Loucy (cell line): ENCODE results near the gene CABP7.

Source experiments
- H2AFZ ChIP-seq: fragments of 200-600 bp; sonication (generic); 2 replicates; pipeline ENCODE4 v1.6.0; 2016; ENCODE audit warnings: antibody characterized with exemption, mild to moderate bottlenecking, low read length, moderate library complexity
- H3F3A ChIP-seq: fragments of 200-600 bp; 2 replicates; pipeline ENCODE4 v1.6.0; 2016; ENCODE audit warnings: antibody characterized with exemption, low read depth, mild to moderate bottlenecking
- H3K27me3 ChIP-seq: fragments of 200-600 bp; sonication (generic); 2 replicates; pipeline ENCODE4 v1.6.1; 2014; ENCODE audit warnings: low read length, mild to moderate bottlenecking; ENCODE audit not compliant: insufficient read depth, poor library complexity, severe bottlenecking
- H3K36me3 ChIP-seq: fragments of 200-600 bp; sonication (generic); 2 replicates; pipeline ENCODE4 v1.6.1; 2016; ENCODE audit warnings: low read length; ENCODE audit not compliant: insufficient read depth
- H3K4me1 ChIP-seq: fragments of 200-600 bp; sonication (generic); 2 replicates; pipeline ENCODE4 v1.5.1; 2014; ENCODE audit warnings: low read length, mild to moderate bottlenecking; ENCODE audit not compliant: insufficient read depth, poor library complexity, severe bottlenecking
- H3K4me2 ChIP-seq: fragments of 200-600 bp; sonication (generic); 2 replicates; pipeline ENCODE4 v1.6.0; 2014; ENCODE audit warnings: antibody characterized with exemption, low read length, low read depth, mild to moderate bottlenecking; ENCODE audit not compliant: poor library complexity, severe bottlenecking
- H3K4me3 ChIP-seq: fragments of 200-600 bp; sonication (generic); 2 replicates; pipeline ENCODE4 v1.5.1; 2014; ENCODE audit warnings: low read length, mild to moderate bottlenecking, mixed read lengths; ENCODE audit not compliant: poor library complexity, severe bottlenecking
- H3K79me2 ChIP-seq: fragments of 200-600 bp; sonication (generic); 2 replicates; pipeline ENCODE4 v1.6.1; 2014; ENCODE audit warnings: low read length; ENCODE audit not compliant: insufficient read depth
- H3K9ac ChIP-seq: fragments of 200-600 bp; sonication (generic); 2 replicates; pipeline ENCODE4 v1.6.0; 2014; ENCODE audit warnings: mild to moderate bottlenecking, low read depth, low read length, moderate library complexity; ENCODE audit not compliant: poor library complexity, severe bottlenecking
- H3K9me2 ChIP-seq: fragments of 200-600 bp; sonication (generic); replicated peaks from 2 replicates; pipeline ENCODE4 v1.6.1; 2016; ENCODE audit warnings: low read depth, low read length, mixed read lengths
- H3K9me3 ChIP-seq: fragments of 200-600 bp; sonication (generic); 2 replicates; pipeline ENCODE4 v1.6.1; 2014; ENCODE audit warnings: mild to moderate bottlenecking, antibody characterized with exemption, low read length, low read depth; ENCODE audit not compliant: insufficient read depth
- H4K20me1 ChIP-seq: fragments of 200-600 bp; sonication (generic); 2 replicates; pipeline ENCODE4 v1.6.0; 2014; ENCODE audit warnings: antibody characterized with exemption, low read length, mild to moderate bottlenecking; ENCODE audit not compliant: insufficient read depth, poor library complexity, severe bottlenecking
- EZH2phosphoT487 ChIP-seq: fragments of 200-600 bp; IDR thresholded peaks from 2 replicates; pipeline ENCODE4 v1.6.1; 2018; ENCODE audit warnings: antibody characterized with exemption, mild to moderate bottlenecking, moderate library complexity, borderline replicate concordance
- TF ChIP-seq, protein P1 (sequence below): fragments of 200-600 bp; sonication (generic); conservative IDR thresholded peaks from 2 replicates; pipeline ENCODE4 v1.5.1; 2014; ENCODE audit warnings: mild to moderate bottlenecking, antibody characterized with exemption, low read length

Gene CABP7

GRCh38 chr22:29740216-29740615 is 20.4 kb downstream of the CABP7 start:
- H3K4me2 ChIP-seq: no peak overlapping the region
- no peaks in the 10 kb centered on the region for H3K36me3 ChIP-seq
- no peak overlapping the region for H2AFZ ChIP-seq
- H3K9me3 ChIP-seq: no peaks in the 10 kb centered on the region
- H4K20me1 ChIP-seq: no peaks in the 10 kb centered on the region
- H3K27me3 ChIP-seq: no peaks in the 10 kb centered on the region
- no peaks in the 10 kb centered on the region for H3K9me2 ChIP-seq
- H3K9ac ChIP-seq: no peak overlapping the region
- TF ChIP-seq, protein P1, sequence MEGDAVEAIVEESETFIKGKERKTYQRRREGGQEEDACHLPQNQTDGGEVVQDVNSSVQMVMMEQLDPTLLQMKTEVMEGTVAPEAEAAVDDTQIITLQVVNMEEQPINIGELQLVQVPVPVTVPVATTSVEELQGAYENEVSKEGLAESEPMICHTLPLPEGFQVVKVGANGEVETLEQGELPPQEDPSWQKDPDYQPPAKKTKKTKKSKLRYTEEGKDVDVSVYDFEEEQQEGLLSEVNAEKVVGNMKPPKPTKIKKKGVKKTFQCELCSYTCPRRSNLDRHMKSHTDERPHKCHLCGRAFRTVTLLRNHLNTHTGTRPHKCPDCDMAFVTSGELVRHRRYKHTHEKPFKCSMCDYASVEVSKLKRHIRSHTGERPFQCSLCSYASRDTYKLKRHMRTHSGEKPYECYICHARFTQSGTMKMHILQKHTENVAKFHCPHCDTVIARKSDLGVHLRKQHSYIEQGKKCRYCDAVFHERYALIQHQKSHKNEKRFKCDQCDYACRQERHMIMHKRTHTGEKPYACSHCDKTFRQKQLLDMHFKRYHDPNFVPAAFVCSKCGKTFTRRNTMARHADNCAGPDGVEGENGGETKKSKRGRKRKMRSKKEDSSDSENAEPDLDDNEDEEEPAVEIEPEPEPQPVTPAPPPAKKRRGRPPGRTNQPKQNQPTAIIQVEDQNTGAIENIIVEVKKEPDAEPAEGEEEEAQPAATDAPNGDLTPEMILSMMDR: no peak
- no peak for TF ChIP-seq EZH2phosphoT487
- H3K79me2 ChIP-seq: no peaks in the 10 kb centered on the region
- no peaks in the 10 kb centered on the region for H3F3A ChIP-seq
- H3K4me1 ChIP-seq: no peaks in the 10 kb centered on the region
- no peak overlapping the region for H3K4me3 ChIP-seq

GRCh38 chr22:29741926-29742325 is 22.1 kb downstream of the CABP7 start:
- no peaks in the 10 kb centered on the region for H3K4me1 ChIP-seq
- H3K79me2 ChIP-seq: no peaks in the 10 kb centered on the region
- no peaks in the 10 kb centered on the region for H3K27me3 ChIP-seq
- no peaks in the 10 kb centered on the region; the same call in 1 of the 2 replicates for H3K36me3 ChIP-seq
- H3K9ac ChIP-seq: no peak overlapping the region
- no peak overlapping the region for H3K4me2 ChIP-seq
- no peaks in the 10 kb centered on the region for H3K9me2 ChIP-seq
- no peak overlapping the region for H3K4me3 ChIP-seq
- TF ChIP-seq, protein P1: no peak
- no peak for TF ChIP-seq EZH2phosphoT487
- no peaks in the 10 kb centered on the region for H3K9me3 ChIP-seq
- H4K20me1 ChIP-seq: no peaks in the 10 kb centered on the region
- H3F3A ChIP-seq: no peaks in the 10 kb centered on the region
- H2AFZ ChIP-seq: no peak overlapping the region

DNA sequence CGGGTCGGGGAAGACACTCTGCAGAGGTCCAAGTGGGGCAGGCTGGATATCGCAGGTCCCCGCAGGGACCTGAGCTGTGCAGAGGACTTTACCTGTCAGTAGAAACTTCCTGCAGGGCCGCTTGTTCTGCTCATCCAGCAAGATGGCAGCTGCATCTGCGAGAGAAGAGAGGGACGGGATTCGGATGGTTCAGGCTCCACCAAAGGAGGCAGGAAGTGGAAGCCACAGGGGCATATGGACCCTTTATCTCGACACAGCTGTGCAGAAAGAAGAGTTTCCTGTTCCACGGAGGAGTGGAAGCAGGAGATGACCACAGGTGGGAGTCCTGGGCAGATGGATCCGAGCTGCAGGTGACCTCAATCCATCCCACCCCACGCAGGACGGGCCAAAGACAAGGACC is 22.5 kb downstream of the CABP7 start:
- H3K9me2 ChIP-seq: no peaks in the 10 kb centered on the region
- H2AFZ ChIP-seq: no peak overlapping the region
- no peak overlapping the region for H3K4me2 ChIP-seq
- H3K4me3 ChIP-seq: no peak overlapping the region
- H3K27me3 ChIP-seq: no peaks in the 10 kb centered on the region
- no peaks in the 10 kb centered on the region for H3K9me3 ChIP-seq
- TF ChIP-seq, protein P1: no peak
- TF ChIP-seq EZH2phosphoT487: no peak
- H3K36me3 ChIP-seq: no peaks in the 10 kb centered on the region; the same call in 1 of the 2 replicates
- no peaks in the 10 kb centered on the region for H3F3A ChIP-seq
- no peaks in the 10 kb centered on the region for H4K20me1 ChIP-seq
- H3K9ac ChIP-seq: no peak overlapping the region
- H3K4me1 ChIP-seq: no peaks in the 10 kb centered on the region
- H3K79me2 ChIP-seq: no peaks in the 10 kb centered on the region
